ENCODE measurements around the gene LIG4.

LIG4 gene

GRCh38 chr13:108193806-108194205, 21.5 kb downstream of the LIG4 start:
- no peak for DNase-seq

- DNase-seq = no peak
Observed at GRCh38 chr13:108190897-108191296, 24.4 kb downstream of the LIG4 start.

GRCh38 chr13:108188260-108188659, 27.1 kb downstream of the LIG4 start:
- no peak for DNase-seq

GRCh38 chr13:108185223-108185622, 30.1 kb downstream of the LIG4 start:
- no peak for DNase-seq

- no peak for DNase-seq
Observed at GRCh38 chr13:108182652-108183051, 32.7 kb downstream of the LIG4 start.

GRCh38 chr13:108178078-108178477, 37.3 kb downstream of the LIG4 start:
- no peak for DNase-seq

GRCh38 chr13:108176685-108177274, 38.6 kb downstream of the LIG4 start:
- DNase-seq = no peak

- DNase-seq = no peak
Observed at GRCh38 chr13:108168929-108169328, 46.4 kb downstream of the LIG4 start.

- no peak for DNase-seq
Observed at GRCh38 chr13:108166078-108166477, 49.3 kb downstream of the LIG4 start.

- DNase-seq = no peak
Observed at GRCh38 chr13:108158746-108159145, 56.6 kb downstream of the LIG4 start.

Measured in right hindlimb (tissue), 1 donor.